A549 (cell line): ENCODE results near the gene DIP2C.

ENCODE experiments used
- CTCF ChIP-seq: fragments of >200 bp; sonication (Bioruptor Twin); formaldehyde crosslinking; IDR thresholded peaks from 3 replicates; pipeline ENCODE4 v1.5.1; 2016
- EHF ChIP-seq: fragments of 250-450 bp; sonication (Bioruptor Pico); IDR thresholded peaks from 2 replicates; pipeline ENCODE4 v1.5.0; 2020; ENCODE audit warnings: mild to moderate bottlenecking

- TF ChIP-seq CTCF (no peak), EHF (CRISPR knock-in tag) (no peak)
Observed at GRCh38 chr10:480498-480927, 209.0 kb downstream of the DIP2C start.
